Stimulated activated CD8-positive, alpha-beta memory T cell treated with anti-CD3 and anti-CD28 coated beads, Interleukin-2, amount 100 ng/mL, for 48 hours (primary cell): Measurements from ENCODE around the gene ZNF559.
A peak's percentile ranks its signal among the peaks of the same experiment; 100 is the strongest.
"Not testable (repeated sequence)": the region's sequence is repeated elsewhere in the genome, so short reads cannot be mapped to it uniquely, and the experiment has no call there.

ENCODE experiments used
- DNase-seq, 2 donors: peaks; one replicate each; pipeline ENCODE4 v3.0.0-alpha.2; 2020; ENCODE audit warnings: low read depth in 2 of 2

The ZNF559 gene

GRCh38 chr19:9323919-9324583, at the start of gene ZNF559:
ZNF559 (plus strand) TSS chr19:9324179; CDS start chr19:9338550, 14,371 bp downstream.
- peak; percentile 92 to 94 for DNase-seq

DNA sequence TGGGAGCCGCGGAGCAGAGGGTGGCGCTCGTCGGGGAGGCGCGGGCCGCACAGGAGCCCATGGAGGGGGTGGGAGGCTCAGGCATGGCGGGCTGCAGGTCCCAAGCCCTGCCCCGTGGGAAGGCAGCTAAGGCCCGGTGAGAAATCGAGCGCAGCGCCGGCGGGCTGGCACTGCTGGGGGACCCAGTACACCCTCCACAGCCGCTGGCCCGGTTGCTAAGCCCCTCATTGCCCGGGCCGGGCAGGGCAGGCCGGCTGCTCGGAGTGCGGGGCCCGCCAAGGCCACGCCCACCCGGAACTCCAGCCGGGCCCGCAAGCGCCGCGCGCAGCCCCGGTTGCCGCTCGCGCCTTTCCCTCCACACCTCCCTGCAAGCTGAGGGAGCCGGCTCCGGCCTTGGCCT, 40.5 kb upstream of the ZNF559 start:
- peak in 1 of 2 donors; percentile 15 for DNase-seq

GRCh38 chr19:9289231-9289884, 34.6 kb upstream of the ZNF559 start:
- no peak for DNase-seq

GRCh38 chr19:9295411-9295849, 28.5 kb upstream of the ZNF559 start:
- no peak for DNase-seq

DNA sequence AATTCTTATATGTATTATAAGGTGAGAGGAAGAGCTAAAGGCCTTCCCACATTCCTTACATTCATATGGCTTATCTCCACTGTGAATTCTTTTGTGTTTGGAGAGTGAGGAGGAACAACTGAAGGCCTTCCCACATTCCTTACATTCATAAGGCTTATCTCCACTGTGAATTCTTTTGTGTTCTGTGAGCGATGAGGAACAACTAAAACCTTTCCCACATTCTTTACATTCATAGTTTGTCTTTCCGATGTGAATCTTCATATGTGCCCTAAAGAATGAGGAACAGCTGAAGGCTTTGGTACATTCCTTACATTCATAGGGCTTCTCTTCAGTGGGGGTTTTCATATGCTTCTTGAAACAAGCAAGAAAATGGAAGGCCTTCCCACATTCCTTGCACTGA, 27.6 kb upstream of the ZNF559 start:
- no peak for DNase-seq

DNA sequence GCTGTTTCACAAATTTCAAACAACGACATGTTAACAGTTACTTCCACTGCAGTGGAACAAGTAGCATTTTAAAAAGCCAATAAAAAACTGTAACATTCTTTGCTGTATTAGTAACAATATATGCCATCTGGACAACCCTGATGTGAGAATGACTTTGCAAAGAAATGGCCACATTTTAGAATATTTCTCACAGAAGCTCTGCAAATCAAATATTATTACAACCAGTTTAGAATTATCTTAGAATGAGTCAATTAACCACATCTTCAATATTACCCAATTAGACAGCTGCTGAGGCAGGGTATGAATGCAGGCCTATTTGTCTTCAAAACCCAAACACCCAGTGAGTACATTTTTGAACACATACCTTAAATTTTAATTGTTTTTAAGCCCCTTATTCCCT, 17.5 kb upstream of the ZNF559 start:
- DNase-seq: no peak

DNA sequence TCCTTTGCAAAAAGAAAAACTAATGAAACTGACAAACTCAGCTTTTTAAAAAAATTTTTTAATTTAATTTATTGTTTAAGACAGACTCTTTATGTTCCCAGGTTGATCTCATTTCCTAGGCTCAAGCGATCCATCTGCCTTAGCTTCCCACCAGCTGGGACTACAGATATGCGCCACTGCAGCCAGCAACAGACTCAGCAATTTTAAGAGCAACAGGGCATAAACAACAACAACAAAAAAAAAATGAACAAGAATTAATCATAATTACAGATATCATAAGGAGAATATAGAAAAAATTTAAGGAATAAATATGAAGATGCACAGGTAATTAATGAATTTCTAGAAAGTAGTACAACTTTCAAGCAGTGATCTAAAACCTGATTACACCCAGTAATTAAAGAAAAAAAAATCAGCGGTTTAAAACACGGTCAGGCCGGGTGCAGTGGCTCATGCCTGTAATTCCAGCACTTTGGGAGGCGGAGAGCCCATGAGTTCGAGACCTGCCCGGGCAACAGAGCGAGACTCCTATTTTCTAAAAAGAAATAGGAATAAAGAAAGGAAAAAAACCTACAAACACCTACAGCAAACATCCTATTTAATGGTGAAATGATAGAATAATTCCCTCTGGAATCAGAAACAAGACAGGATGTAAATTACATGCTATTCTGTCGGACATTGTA, 15.7 kb upstream of the ZNF559 start:
- no peak for DNase-seq

GRCh38 chr19:9309139-9309973, 14.6 kb upstream of the ZNF559 start, which contains the start of gene ZNF699:
ZNF699 (minus strand) TSS chr19:9309838; CDS start chr19:9305119, 4,719 bp downstream.
- peak; percentile 97 to 98 for DNase-seq

DNA sequence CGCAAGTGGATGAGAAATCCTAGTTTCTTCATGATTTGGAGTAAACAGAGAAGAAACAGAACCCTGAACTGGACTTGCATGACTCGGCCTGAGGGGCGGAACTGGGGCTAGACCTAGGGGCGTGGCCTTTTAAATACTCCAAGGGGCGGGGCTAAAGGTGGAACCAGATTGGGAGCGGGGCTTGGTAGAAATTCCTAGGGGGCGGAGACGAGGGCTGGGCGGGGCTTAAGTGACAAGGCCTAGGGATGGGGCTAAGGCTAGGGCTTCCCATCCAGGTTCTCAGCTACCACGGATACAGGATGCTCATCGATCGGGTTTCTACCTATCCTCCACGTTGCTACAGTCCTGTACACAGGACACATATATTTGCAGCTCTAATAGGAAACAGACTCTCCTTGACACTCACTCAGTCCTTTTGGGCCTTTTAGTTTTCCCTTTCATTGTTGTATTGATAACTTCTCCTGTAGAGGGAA, 14.0 kb upstream of the ZNF559 start:
- DNase-seq: peak; percentile 72 to 81

GRCh38 chr19:9313756-9314155, 10.2 kb upstream of the ZNF559 start:
- DNase-seq: no peak

- no peak for DNase-seq
These were observed 2.6 kb upstream of the ZNF559 start for GRCh38 chr19:9321338-9321737.

DNA sequence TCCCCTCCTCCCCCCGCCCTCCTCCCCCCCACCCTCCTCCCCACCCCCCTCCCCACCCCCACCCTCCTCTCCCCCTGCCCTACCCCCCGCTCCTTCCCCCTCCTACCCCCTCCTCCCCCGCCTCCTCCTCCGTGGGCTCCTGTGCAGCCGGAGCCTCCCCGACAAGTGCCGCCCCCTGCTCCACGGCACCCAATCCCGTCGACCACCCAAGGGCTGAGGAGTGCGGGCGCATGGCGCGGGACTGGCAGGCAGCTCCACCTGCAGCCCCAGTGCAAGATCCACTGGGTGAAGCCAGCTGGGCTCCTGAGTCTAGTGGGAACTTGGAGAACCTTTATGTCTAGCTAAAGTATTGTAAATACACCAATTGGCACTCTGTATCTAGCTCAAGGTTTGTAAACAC, 2.2 kb upstream of the ZNF559 start:
- DNase-seq: not testable (repeated sequence)

DNA sequence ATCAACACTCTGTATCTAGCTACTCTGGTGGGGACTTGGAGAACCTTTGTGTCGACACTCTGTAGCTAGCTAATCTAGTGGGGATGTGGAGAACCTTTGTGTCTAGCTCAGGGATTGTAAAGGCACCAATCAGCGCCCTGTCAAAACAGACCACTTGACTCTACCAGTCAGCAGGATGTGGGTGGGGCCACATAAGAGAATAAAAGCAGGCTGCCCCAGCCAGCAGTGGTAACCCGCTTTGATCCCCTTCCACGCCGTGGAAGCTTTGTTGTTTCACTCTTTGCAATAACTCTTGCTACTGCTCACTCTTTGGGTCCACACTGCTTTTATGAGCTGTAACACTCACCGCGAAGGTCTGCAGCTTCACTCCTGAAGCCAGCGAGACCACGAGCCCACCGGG, 1.8 kb upstream of the ZNF559 start:
- DNase-seq: not testable (repeated sequence)

DNA sequence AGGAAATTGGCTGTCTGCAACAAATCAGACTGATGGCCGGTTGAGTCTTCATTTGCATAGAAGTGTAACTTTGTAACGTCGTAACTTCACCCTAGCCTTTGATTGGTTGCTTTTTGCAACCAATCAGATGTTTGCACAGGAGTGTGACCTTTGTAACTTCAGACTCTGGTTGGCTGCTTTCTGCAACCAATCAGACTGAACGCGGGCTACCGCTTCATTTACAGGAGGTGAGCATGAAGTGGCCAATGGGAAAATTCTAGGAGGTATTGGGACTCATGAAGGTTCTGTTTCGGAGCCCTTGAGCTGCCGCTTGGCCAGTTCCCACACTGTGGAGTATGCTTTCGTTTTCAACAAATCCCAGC, 441 bp upstream of the ZNF559 start:
- DNase-seq: peak in 1 of 2 donors; percentile 20

DNA sequence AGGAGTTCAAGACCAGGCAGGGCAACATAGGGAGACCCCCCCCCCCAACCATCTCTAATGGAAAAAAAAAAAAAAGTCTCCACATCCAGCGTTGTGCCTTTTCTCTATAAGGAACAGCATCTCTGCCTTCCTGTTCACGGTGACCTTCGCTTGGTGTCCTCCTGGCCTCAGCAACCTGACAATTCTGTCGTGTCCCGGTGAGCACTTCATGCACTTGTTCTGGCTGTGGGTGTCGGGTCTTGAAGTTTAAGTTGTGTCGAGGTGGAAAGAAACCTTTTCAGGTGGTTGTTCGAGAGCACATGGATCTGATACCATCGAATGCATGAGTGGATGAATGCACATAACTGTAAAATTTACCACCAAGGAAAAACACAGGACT, 594 bp downstream of the ZNF559 start:
- no peak for DNase-seq

GRCh38 chr19:9329999-9330398, 6.0 kb downstream of the ZNF559 start:
- DNase-seq: no peak

DNA sequence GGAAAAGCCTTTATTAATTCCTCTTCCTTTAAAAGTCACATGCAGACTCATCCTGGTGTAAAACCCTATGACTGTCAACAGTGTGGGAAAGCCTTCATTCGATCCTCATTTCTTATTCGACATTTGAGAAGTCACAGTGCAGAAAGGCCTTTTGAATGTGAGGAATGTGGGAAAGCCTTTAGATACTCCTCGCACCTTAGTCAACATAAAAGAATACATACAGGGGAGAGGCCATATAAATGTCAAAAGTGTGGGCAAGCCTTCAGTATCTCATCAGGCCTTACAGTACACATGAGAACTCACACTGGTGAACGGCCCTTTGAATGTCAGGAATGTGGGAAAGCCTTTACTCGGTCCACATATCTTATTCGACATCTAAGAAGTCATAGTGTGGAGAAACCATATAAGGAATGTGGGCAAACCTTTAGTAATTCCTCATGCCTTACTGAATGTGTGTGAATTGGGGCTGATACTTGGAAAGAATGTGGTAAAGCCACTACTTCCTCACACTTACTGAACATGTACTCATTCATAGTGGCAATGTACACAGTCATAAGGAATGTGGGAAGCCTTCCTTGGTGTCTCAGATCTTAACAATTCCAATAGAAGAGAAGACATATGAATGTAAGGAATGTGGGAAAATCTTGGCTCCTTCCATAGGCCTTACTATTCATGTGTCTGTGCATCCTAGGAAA, 18.8 kb downstream of the ZNF559 start:
- no peak for DNase-seq

DNA sequence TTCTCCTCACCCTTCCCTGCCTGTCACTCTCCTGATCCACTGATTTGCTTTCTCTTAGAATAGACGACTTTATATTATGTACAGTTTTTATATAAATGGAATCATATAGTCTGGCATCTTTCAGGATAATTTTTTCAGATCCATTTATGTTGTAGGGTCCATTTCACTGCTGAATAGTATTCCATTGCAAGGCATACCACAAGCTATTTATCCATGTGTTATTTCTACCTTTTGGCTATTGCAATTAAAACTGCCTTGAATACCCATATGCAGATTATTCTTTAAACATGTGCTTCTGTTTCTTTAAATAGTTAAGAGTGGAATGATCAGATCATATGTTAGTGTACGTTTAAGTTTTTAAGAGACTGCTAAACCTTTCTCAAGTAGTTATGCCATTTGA, 21.0 kb downstream of the ZNF559 start:
- no peak for DNase-seq

DNA sequence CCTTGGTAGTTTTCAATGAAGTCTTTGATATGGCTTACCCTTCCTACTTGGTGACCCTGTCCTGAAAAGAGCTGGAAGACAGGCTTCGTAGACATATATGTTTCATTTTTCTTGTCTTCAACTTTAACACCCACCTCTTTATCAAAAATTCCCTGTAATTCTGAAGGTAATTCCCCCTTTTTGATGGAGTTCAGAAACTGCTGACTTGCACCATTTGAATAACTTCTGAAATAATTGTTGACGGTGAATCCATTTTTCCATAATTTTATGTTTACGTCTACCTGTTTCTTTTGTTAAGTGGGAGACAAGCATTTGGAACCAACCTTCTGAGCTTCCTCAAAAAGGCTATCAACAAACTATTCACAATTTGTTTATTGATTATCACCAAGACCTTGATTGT, 24.3 kb downstream of the ZNF559 start:
- no peak for DNase-seq

GRCh38 chr19:9348671-9349070, 24.7 kb downstream of the ZNF559 start:
- DNase-seq: no peak

- DNase-seq: no peak
These were observed 28.5 kb downstream of the ZNF559 start for GRCh38 chr19:9352505-9352904.
